Gastrocnemius medialis (tissue), 4 donors: ENCODE data around the gene ECPAS.

Experiments
- POLR2A ChIP-seq, 2 donors: fragments of 450-650 bp; IDR thresholded peaks; one replicate each; pipeline ENCODE4 v1.6.1; 2017; ENCODE audit warnings: antibody characterized with exemption in 2 of 2, mild to moderate bottlenecking in 2 of 2, moderate library complexity in 2 of 2
- TF ChIP-seq, protein P1 (sequence below), 5 experiments: fragments of 450-650 bp in 3 of 5; fragments of 200-600 bp in 2 of 5; sonication (generic) in 2 of 5; IDR thresholded peaks in 4 of 5; conservative IDR thresholded peaks in 1 of 5; 1 replicate in 4 of 5; 2 replicates in 1 of 5; pipeline ENCODE4 v1.5.1; 2016 to 2019; ENCODE audit warnings: antibody characterized with exemption in 5 of 5, mild to moderate bottlenecking in 3 of 5, moderate library complexity in 3 of 5

DNA sequence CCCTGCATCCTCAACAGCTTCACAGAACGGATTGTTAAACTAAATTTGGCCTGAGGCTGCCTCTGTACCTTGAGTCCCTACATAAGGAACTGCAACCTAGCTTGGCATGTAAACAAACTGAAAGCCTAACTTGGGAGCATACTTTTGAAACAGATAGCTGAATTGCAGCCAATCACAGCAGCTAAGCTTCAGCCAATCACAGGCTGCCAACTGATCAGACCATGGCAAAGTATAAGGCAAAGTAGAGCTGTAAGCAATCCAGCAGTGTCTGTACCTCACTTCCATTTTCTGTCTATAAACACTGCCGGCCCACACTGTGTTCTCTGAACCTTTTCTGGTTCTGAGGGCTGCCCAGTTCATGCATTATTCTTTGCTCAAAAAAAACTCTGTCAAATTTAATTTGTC, 31.9 kb upstream of the ECPAS start:
- TF ChIP-seq, protein P1, sequence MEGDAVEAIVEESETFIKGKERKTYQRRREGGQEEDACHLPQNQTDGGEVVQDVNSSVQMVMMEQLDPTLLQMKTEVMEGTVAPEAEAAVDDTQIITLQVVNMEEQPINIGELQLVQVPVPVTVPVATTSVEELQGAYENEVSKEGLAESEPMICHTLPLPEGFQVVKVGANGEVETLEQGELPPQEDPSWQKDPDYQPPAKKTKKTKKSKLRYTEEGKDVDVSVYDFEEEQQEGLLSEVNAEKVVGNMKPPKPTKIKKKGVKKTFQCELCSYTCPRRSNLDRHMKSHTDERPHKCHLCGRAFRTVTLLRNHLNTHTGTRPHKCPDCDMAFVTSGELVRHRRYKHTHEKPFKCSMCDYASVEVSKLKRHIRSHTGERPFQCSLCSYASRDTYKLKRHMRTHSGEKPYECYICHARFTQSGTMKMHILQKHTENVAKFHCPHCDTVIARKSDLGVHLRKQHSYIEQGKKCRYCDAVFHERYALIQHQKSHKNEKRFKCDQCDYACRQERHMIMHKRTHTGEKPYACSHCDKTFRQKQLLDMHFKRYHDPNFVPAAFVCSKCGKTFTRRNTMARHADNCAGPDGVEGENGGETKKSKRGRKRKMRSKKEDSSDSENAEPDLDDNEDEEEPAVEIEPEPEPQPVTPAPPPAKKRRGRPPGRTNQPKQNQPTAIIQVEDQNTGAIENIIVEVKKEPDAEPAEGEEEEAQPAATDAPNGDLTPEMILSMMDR (IDR thresholded peaks at IDR 0.05 in 4 of 5, conservative IDR thresholded peaks at IDR 0.05 in 1 of 5), result no peak
- no peak for TF ChIP-seq POLR2A (IDR thresholded peaks at IDR 0.05)
